ENCODE results near the gene MAGEE1.

MAGEE1 gene, protein sequence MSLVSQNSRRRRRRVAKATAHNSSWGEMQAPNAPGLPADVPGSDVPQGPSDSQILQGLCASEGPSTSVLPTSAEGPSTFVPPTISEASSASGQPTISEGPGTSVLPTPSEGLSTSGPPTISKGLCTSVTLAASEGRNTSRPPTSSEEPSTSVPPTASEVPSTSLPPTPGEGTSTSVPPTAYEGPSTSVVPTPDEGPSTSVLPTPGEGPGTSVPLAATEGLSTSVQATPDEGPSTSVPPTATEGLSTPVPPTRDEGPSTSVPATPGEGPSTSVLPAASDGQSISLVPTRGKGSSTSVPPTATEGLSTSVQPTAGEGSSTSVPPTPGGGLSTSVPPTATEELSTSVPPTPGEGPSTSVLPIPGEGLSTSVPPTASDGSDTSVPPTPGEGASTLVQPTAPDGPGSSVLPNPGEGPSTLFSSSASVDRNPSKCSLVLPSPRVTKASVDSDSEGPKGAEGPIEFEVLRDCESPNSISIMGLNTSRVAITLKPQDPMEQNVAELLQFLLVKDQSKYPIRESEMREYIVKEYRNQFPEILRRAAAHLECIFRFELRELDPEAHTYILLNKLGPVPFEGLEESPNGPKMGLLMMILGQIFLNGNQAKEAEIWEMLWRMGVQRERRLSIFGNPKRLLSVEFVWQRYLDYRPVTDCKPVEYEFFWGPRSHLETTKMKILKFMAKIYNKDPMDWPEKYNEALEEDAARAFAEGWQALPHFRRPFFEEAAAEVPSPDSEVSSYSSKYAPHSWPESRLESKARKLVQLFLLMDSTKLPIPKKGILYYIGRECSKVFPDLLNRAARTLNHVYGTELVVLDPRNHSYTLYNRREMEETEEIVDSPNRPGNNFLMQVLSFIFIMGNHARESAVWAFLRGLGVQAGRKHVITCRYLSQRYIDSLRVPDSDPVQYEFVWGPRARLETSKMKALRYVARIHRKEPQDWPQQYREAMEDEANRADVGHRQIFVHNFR

DNA sequence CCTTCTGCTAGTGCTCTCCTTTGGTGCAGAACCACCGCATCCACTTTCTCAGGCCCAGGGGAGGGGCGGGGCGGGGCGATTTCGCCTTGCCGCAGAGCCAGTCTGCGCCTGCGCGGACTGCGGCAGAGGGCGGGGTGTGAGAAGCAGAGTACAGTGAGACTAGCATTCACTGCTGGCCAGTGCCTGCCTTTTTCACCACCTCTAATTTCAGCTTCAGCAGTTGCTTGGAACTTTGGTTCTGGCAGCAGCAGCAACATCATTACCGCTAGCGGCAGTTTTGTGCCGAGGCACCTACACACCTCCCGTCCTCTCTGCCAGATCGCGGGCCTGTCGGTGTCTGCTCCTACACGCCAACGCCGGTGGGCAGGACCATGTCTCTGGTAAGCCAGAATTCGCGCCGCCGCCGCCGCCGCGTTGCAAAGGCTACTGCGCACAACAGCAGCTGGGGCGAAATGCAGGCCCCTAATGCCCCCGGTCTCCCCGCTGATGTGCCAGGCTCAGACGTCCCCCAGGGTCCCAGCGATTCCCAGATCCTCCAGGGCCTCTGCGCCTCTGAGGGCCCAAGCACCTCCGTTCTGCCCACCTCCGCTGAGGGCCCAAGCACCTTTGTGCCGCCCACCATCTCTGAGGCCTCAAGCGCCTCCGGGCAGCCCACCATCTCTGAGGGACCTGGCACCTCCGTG, at the start of gene MAGEE1:
MAGEE1 (plus strand) TSS at position 151 of the 683 bp plus-strand sequence; CDS start at position 372, 221 bp downstream.
- TF ChIP-seq, protein P1, sequence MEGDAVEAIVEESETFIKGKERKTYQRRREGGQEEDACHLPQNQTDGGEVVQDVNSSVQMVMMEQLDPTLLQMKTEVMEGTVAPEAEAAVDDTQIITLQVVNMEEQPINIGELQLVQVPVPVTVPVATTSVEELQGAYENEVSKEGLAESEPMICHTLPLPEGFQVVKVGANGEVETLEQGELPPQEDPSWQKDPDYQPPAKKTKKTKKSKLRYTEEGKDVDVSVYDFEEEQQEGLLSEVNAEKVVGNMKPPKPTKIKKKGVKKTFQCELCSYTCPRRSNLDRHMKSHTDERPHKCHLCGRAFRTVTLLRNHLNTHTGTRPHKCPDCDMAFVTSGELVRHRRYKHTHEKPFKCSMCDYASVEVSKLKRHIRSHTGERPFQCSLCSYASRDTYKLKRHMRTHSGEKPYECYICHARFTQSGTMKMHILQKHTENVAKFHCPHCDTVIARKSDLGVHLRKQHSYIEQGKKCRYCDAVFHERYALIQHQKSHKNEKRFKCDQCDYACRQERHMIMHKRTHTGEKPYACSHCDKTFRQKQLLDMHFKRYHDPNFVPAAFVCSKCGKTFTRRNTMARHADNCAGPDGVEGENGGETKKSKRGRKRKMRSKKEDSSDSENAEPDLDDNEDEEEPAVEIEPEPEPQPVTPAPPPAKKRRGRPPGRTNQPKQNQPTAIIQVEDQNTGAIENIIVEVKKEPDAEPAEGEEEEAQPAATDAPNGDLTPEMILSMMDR (conservative IDR thresholded peaks at IDR 0.05; ENCODE audit: control insufficient read depth, insufficient read depth, low read depth, low read length): no peak
- DNase-seq (ENCODE audit: low read depth): peak; percentile 47
- peak within 1 kb of the TSS; percentile 58 for H3K4me3 ChIP-seq (ENCODE audit: control insufficient read depth, low read depth, low read length)

DNA sequence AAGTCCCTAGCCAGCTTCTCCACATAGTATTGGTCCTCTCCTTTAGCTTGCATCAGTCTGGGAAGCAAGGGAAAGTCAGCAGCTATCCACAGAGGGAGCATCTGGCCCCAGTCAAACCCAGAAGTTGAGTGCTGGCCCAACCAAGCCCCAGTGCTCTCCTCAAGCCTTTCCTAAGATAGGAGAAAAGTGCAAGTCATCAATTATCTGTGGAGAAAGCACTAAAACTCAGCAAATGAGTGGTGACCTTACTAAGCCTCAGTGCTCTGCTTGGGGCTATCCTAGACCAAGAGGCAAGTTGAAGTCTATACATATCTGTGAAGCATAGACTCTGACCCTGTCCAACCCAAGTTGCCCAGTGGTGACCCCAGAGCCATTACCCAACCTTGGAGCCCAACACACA, 28.5 kb upstream of the MAGEE1 start:
- TF ChIP-seq, protein P1 (conservative IDR thresholded peaks at IDR 0.05; ENCODE audit: control insufficient read depth, insufficient read depth, low read depth, low read length): no peak
- no peak for DNase-seq (ENCODE audit: low read depth)
- H3K4me3 ChIP-seq (ENCODE audit: control insufficient read depth, low read depth, low read length): no peak overlapping the region

GRCh38 chrX:76407795-76408194, 19.7 kb upstream of the MAGEE1 start:
- H3K4me3 ChIP-seq (ENCODE audit: control insufficient read depth, low read depth, low read length): no peak overlapping the region
- DNase-seq (ENCODE audit: low read depth): no peak
- TF ChIP-seq, protein P1 (conservative IDR thresholded peaks at IDR 0.05; ENCODE audit: control insufficient read depth, insufficient read depth, low read depth, low read length): no peak

GRCh38 chrX:76420237-76420636, 7.3 kb upstream of the MAGEE1 start:
- TF ChIP-seq, protein P1 (conservative IDR thresholded peaks at IDR 0.05; ENCODE audit: control insufficient read depth, insufficient read depth, low read depth, low read length): peak; percentile 18
- H3K4me3 ChIP-seq (ENCODE audit: control insufficient read depth, low read depth, low read length): no peak overlapping the region
- DNase-seq (ENCODE audit: low read depth): peak; percentile 1

GRCh38 chrX:76428243-76429130, 977 bp downstream of the MAGEE1 start:
- TF ChIP-seq, protein P1 (conservative IDR thresholded peaks at IDR 0.05; ENCODE audit: control insufficient read depth, insufficient read depth, low read depth, low read length): no peak
- no peak for DNase-seq (ENCODE audit: low read depth)
- peak overlapping the region; percentile 58 for H3K4me3 ChIP-seq (ENCODE audit: control insufficient read depth, low read depth, low read length)

Data from fibroblast of mammary gland (primary cell).